ENCODE data around the gene SND1.

SND1 gene

GRCh38 chr7:127736511-127736910 lies 84.5 kb downstream of the SND1 start:
- no peak for DNase-seq

- DNase-seq, result no peak
Measured at GRCh38 chr7:127738859-127739258, 86.9 kb downstream of the SND1 start.

GRCh38 chr7:127741764-127742375 lies 89.9 kb downstream of the SND1 start:
- DNase-seq, result no peak

GRCh38 chr7:127745445-127745844 lies 93.5 kb downstream of the SND1 start:
- no peak for DNase-seq

- peak; percentile 88 for DNase-seq
Measured at GRCh38 chr7:127751062-127751461, 99.1 kb downstream of the SND1 start.

GRCh38 chr7:127751490-127752448 lies 99.8 kb downstream of the SND1 start:
- DNase-seq, result no peak

- no peak for DNase-seq
Measured at GRCh38 chr7:127752829-127753228, 100.8 kb downstream of the SND1 start.

- no peak for DNase-seq
Measured at GRCh38 chr7:127754457-127754856, 102.5 kb downstream of the SND1 start.

GRCh38 chr7:127755521-127755920 lies 103.5 kb downstream of the SND1 start:
- DNase-seq, result no peak

- no peak for DNase-seq
Measured at GRCh38 chr7:127755965-127756364, 104.0 kb downstream of the SND1 start.

- DNase-seq, result no peak
Measured at GRCh38 chr7:127758105-127758504, 106.1 kb downstream of the SND1 start.

- DNase-seq, result no peak
Measured at GRCh38 chr7:127758845-127759244, 106.9 kb downstream of the SND1 start.

- no peak for DNase-seq
Measured at GRCh38 chr7:127759945-127760421, 108.0 kb downstream of the SND1 start.

GRCh38 chr7:127760436-127761031 lies 108.5 kb downstream of the SND1 start:
- DNase-seq, result no peak

GRCh38 chr7:127761196-127761595 lies 109.2 kb downstream of the SND1 start:
- no peak for DNase-seq

GRCh38 chr7:127764681-127765080 lies 112.7 kb downstream of the SND1 start:
- DNase-seq, result no peak

- no peak for DNase-seq
Measured at GRCh38 chr7:127765150-127765549, 113.2 kb downstream of the SND1 start.

GRCh38 chr7:127766831-127767459 lies 115.0 kb downstream of the SND1 start:
- DNase-seq, result no peak

GRCh38 chr7:127768241-127768640 lies 116.2 kb downstream of the SND1 start:
- DNase-seq, result peak; percentile 76

GRCh38 chr7:127769137-127769536 lies 117.1 kb downstream of the SND1 start:
- no peak for DNase-seq

GRCh38 chr7:127769696-127770400 lies 117.9 kb downstream of the SND1 start:
- peak; percentile 63 for DNase-seq

GRCh38 chr7:127770885-127771284 lies 118.9 kb downstream of the SND1 start:
- DNase-seq, result peak; percentile 72

- DNase-seq, result no peak
Measured at GRCh38 chr7:127771707-127772106, 119.7 kb downstream of the SND1 start.

Data from fibroblast of skin of right biceps (primary cell).